NCI-H2107 (cell line): ENCODE measurements around the gene KHDC4.
A peak's percentile ranks its signal among the peaks of the same experiment; 100 is the strongest.
"Not testable (repeated sequence)": the region's sequence is repeated elsewhere in the genome, so short reads cannot be mapped to it uniquely, and the experiment has no call there.

Source experiments
- DNase-seq: peaks from one replicate; lab custom pipeline; 2025; lab: John Stamatoyannopoulos, UW

Gene KHDC4

GRCh38 chr1:155940993-155941844 lies 7.0 kb upstream of the KHDC4 start, which contains the start of gene RXFP4:
Gene RXFP4, plus strand, starts transcription at chr1:155941638. Its CDS starts 72 bp downstream, at chr1:155941710.
- DNase-seq: peak; percentile 15

GRCh38 chr1:155940482-155940992 lies 6.3 kb upstream of the KHDC4 start:
- peak; percentile 19 for DNase-seq

GRCh38 chr1:155938220-155938627 lies 4.0 kb upstream of the KHDC4 start:
- peak; percentile 45 for DNase-seq

GRCh38 chr1:155934936-155935590 lies 850 bp upstream of the KHDC4 start:
- DNase-seq: no peak

- no peak for DNase-seq
Observed at GRCh38 chr1:155933591-155934096, 569 bp downstream of the KHDC4 start.

GRCh38 chr1:155932487-155932886 lies 1.7 kb downstream of the KHDC4 start:
- no peak for DNase-seq

GRCh38 chr1:155932081-155932480 lies 2.1 kb downstream of the KHDC4 start:
- DNase-seq: no peak

GRCh38 chr1:155931332-155932038 lies 2.7 kb downstream of the KHDC4 start:
- DNase-seq: no peak

- not testable (repeated sequence) for DNase-seq
Observed at GRCh38 chr1:155930725-155931124, 3.5 kb downstream of the KHDC4 start.

- DNase-seq: no peak
Observed at GRCh38 chr1:155929057-155929456, 5.2 kb downstream of the KHDC4 start.

GRCh38 chr1:155925506-155925905 lies 8.7 kb downstream of the KHDC4 start:
- DNase-seq: no peak

GRCh38 chr1:155920717-155921116 lies 13.5 kb downstream of the KHDC4 start:
- DNase-seq: no peak

GRCh38 chr1:155919801-155920200 lies 14.4 kb downstream of the KHDC4 start:
- no peak for DNase-seq

- no peak for DNase-seq
Observed at GRCh38 chr1:155918660-155919059, 15.6 kb downstream of the KHDC4 start.

- no peak for DNase-seq
Observed at GRCh38 chr1:155913969-155914757, 20.1 kb downstream of the KHDC4 start.

- DNase-seq: no peak
Observed at GRCh38 chr1:155912056-155912536, 22.1 kb downstream of the KHDC4 start.

GRCh38 chr1:155911156-155912055 lies 22.8 kb downstream of the KHDC4 start, which contains the start of gene RIT1:
Gene RIT1, minus strand, starts transcription at chr1:155911349. Its CDS starts 588 bp downstream, at chr1:155910761.
- peak; percentile 75 for DNase-seq

- no peak for DNase-seq
Observed at GRCh38 chr1:155910621-155911121, 23.5 kb downstream of the KHDC4 start.

- DNase-seq: no peak
Observed at GRCh38 chr1:155909894-155910293, 24.3 kb downstream of the KHDC4 start.

GRCh38 chr1:155904261-155904660 lies 30.0 kb downstream of the KHDC4 start:
- DNase-seq: no peak
